Loucy (cell line): ENCODE measurements around the gene CCDC158.

Experiments
- H2AFZ ChIP-seq: fragments of 200-600 bp; sonication (generic); 2 replicates; pipeline ENCODE4 v1.6.0; 2016; ENCODE audit warnings: antibody characterized with exemption, mild to moderate bottlenecking, low read length, moderate library complexity
- H3F3A ChIP-seq: fragments of 200-600 bp; 2 replicates; pipeline ENCODE4 v1.6.0; 2016; ENCODE audit warnings: antibody characterized with exemption, low read depth, mild to moderate bottlenecking
- H3K27me3 ChIP-seq: fragments of 200-600 bp; sonication (generic); 2 replicates; pipeline ENCODE4 v1.6.1; 2014; ENCODE audit warnings: low read length, mild to moderate bottlenecking; ENCODE audit not compliant: insufficient read depth, poor library complexity, severe bottlenecking
- H3K36me3 ChIP-seq: fragments of 200-600 bp; sonication (generic); 2 replicates; pipeline ENCODE4 v1.6.1; 2016; ENCODE audit warnings: low read length; ENCODE audit not compliant: insufficient read depth
- H3K4me1 ChIP-seq: fragments of 200-600 bp; sonication (generic); 2 replicates; pipeline ENCODE4 v1.5.1; 2014; ENCODE audit warnings: low read length, mild to moderate bottlenecking; ENCODE audit not compliant: insufficient read depth, poor library complexity, severe bottlenecking
- H3K4me2 ChIP-seq: fragments of 200-600 bp; sonication (generic); 2 replicates; pipeline ENCODE4 v1.6.0; 2014; ENCODE audit warnings: antibody characterized with exemption, low read length, low read depth, mild to moderate bottlenecking; ENCODE audit not compliant: poor library complexity, severe bottlenecking
- H3K4me3 ChIP-seq: fragments of 200-600 bp; sonication (generic); 2 replicates; pipeline ENCODE4 v1.5.1; 2014; ENCODE audit warnings: low read length, mild to moderate bottlenecking, mixed read lengths; ENCODE audit not compliant: poor library complexity, severe bottlenecking
- H3K79me2 ChIP-seq: fragments of 200-600 bp; sonication (generic); 2 replicates; pipeline ENCODE4 v1.6.1; 2014; ENCODE audit warnings: low read length; ENCODE audit not compliant: insufficient read depth
- H3K9ac ChIP-seq: fragments of 200-600 bp; sonication (generic); 2 replicates; pipeline ENCODE4 v1.6.0; 2014; ENCODE audit warnings: mild to moderate bottlenecking, low read depth, low read length, moderate library complexity; ENCODE audit not compliant: poor library complexity, severe bottlenecking
- H3K9me2 ChIP-seq: fragments of 200-600 bp; sonication (generic); replicated peaks from 2 replicates; pipeline ENCODE4 v1.6.1; 2016; ENCODE audit warnings: low read depth, low read length, mixed read lengths
- H3K9me3 ChIP-seq: fragments of 200-600 bp; sonication (generic); 2 replicates; pipeline ENCODE4 v1.6.1; 2014; ENCODE audit warnings: mild to moderate bottlenecking, antibody characterized with exemption, low read length, low read depth; ENCODE audit not compliant: insufficient read depth
- H4K20me1 ChIP-seq: fragments of 200-600 bp; sonication (generic); 2 replicates; pipeline ENCODE4 v1.6.0; 2014; ENCODE audit warnings: antibody characterized with exemption, low read length, mild to moderate bottlenecking; ENCODE audit not compliant: insufficient read depth, poor library complexity, severe bottlenecking
- EZH2phosphoT487 ChIP-seq: fragments of 200-600 bp; IDR thresholded peaks from 2 replicates; pipeline ENCODE4 v1.6.1; 2018; ENCODE audit warnings: antibody characterized with exemption, mild to moderate bottlenecking, moderate library complexity, borderline replicate concordance
- TF ChIP-seq, protein P1 (sequence below): fragments of 200-600 bp; sonication (generic); conservative IDR thresholded peaks from 2 replicates; pipeline ENCODE4 v1.5.1; 2014; ENCODE audit warnings: mild to moderate bottlenecking, antibody characterized with exemption, low read length

The CCDC158 gene

GRCh38 chr4:76316131-76316530 is 104.8 kb downstream of the CCDC158 start:
- Histone ChIP-seq H3F3A (no peaks in the 10 kb centered on the region), H3K79me2 (no peaks in the 10 kb centered on the region), H4K20me1 (no peaks in the 10 kb centered on the region), H3K4me3 (no peak overlapping the region), H3K27me3 (no peaks in the 10 kb centered on the region), H2AFZ (no peak overlapping the region), H3K4me1 (peaks cover 5% of the 10 kb centered on the region), H3K36me3 (no peaks in the 10 kb centered on the region), H3K9ac (no peak overlapping the region), H3K9me2 (no peaks in the 10 kb centered on the region), H3K4me2 (no peak overlapping the region), H3K9me3 (peaks cover 7% of the 10 kb centered on the region; the same call in 1 of the 2 replicates)
- no peak for TF ChIP-seq EZH2phosphoT487
- TF ChIP-seq, protein P1, sequence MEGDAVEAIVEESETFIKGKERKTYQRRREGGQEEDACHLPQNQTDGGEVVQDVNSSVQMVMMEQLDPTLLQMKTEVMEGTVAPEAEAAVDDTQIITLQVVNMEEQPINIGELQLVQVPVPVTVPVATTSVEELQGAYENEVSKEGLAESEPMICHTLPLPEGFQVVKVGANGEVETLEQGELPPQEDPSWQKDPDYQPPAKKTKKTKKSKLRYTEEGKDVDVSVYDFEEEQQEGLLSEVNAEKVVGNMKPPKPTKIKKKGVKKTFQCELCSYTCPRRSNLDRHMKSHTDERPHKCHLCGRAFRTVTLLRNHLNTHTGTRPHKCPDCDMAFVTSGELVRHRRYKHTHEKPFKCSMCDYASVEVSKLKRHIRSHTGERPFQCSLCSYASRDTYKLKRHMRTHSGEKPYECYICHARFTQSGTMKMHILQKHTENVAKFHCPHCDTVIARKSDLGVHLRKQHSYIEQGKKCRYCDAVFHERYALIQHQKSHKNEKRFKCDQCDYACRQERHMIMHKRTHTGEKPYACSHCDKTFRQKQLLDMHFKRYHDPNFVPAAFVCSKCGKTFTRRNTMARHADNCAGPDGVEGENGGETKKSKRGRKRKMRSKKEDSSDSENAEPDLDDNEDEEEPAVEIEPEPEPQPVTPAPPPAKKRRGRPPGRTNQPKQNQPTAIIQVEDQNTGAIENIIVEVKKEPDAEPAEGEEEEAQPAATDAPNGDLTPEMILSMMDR = no peak

GRCh38 chr4:76315267-76315918 is 105.5 kb downstream of the CCDC158 start:
- Histone ChIP-seq H3F3A (no peaks in the 10 kb centered on the region), H3K4me1 (peaks cover 5% of the 10 kb centered on the region), H3K27me3 (no peaks in the 10 kb centered on the region), H3K36me3 (no peaks in the 10 kb centered on the region), H3K9ac (no peak overlapping the region), H4K20me1 (no peaks in the 10 kb centered on the region), H3K9me2 (no peaks in the 10 kb centered on the region), H3K4me3 (no peak overlapping the region), H2AFZ (no peak overlapping the region), H3K9me3 (peaks cover 7% of the 10 kb centered on the region; the same call in 1 of the 2 replicates), H3K4me2 (no peak overlapping the region), H3K79me2 (no peaks in the 10 kb centered on the region)
- TF ChIP-seq, protein P1 = no peak
- TF ChIP-seq EZH2phosphoT487 = no peak

DNA sequence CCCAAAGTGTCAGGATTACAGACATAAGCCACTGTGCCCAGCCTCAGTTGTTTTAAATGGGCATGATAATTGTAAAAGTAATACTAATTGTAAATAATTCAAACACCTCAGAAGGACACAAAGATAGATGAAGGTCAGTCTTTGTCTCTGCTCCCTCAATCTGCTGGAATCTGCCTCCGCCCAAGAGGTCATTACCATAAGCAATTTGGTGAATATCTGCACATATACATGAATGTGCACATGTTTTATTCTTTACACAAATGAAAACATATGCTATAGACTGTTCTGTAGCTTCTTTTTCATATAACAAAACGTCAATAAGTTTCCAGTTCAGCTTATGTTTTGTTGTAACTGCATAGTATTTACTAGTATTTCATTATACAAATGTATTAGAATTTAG is 107.4 kb downstream of the CCDC158 start:
- Histone ChIP-seq H3K9ac (no peak overlapping the region), H3F3A (no peaks in the 10 kb centered on the region), H3K4me1 (peaks cover 17% of the 10 kb centered on the region), H3K9me2 (no peaks in the 10 kb centered on the region), H3K4me2 (no peak overlapping the region), H3K36me3 (no peaks in the 10 kb centered on the region), H3K79me2 (peaks cover 9% of the 10 kb centered on the region), H4K20me1 (no peaks in the 10 kb centered on the region), H3K9me3 (peaks cover 3% of the 10 kb centered on the region; the same call in 1 of the 2 replicates), H3K4me3 (no peak overlapping the region), H2AFZ (no peak overlapping the region), H3K27me3 (no peaks in the 10 kb centered on the region)
- TF ChIP-seq, protein P1 = no peak
